SHP77 treated with DMSO at 0.1 percent for 48 hours (cell line): ENCODE measurements around the gene TAS2R30.
A peak's percentile ranks its signal among the peaks of the same experiment; 100 is the strongest.

Experiments
- DNase-seq: peaks from one replicate; lab custom pipeline; 2025; lab: John Stamatoyannopoulos, UW

Gene TAS2R30, protein sequence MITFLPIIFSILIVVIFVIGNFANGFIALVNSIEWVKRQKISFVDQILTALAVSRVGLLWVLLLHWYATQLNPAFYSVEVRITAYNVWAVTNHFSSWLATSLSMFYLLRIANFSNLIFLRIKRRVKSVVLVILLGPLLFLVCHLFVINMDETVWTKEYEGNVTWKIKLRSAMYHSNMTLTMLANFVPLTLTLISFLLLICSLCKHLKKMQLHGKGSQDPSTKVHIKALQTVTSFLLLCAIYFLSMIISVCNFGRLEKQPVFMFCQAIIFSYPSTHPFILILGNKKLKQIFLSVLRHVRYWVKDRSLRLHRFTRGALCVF

DNA sequence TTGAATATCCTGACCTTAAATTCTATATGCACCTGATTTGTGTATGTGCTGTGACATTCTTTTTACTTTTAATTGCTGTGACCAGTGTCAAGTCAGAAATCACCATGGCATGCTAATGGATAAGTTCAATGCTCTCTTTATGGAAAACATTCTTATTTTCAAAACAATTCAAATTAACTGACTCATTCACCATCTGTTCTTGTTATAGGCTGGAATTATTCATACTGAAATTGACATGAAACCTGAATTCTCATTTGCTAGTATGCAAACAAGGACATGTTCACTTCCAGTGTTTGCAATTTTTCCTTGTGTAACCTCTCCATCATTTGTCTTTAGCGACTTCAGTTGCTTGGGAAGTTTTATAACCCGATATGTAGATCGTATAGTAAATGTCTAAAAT lies at the start of gene TAS2R30:
TAS2R30 (minus strand) TSS at position 340 of the 400 bp plus-strand sequence. CDS start 400 bp downstream, outside the sequence.
- DNase-seq, result no peak

DNA sequence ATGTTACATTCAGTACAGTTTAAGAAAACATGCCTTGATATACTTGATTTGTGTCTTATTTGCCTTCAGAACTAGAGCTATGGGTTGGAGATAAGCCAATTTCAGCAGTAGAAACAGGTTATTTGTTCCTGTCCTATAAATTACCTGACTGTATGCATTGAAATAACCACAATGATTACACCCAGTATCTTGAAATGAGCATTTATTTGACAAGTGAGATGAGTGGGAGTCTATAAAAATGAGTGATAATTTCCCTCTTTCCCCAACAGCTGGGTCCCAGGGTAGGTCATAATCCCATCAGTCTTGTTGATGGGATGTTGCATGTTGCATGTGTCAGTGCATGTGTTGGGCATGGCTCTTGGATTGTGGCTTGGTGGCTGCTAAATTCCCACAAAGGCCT lies 48.6 kb upstream of the TAS2R30 start:
- no peak for DNase-seq

DNA sequence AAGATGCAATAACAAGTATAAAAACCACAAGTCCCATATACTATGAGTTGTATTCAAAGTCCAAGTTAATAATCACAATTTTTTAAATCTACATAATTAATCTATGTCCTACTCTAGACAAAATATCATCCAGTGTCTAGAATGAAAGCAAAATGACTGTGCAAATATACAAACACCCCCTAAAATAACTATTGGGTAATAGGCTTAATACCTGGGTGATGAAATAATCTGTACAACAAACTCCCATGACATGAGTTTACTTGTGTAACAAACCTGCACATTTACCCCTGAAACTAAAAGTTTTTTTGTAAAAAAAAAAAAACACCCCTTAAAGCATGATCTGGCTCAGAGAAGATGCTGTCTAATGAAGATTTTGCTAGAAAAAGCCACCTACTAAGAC lies 48.1 kb upstream of the TAS2R30 start:
- no peak for DNase-seq

DNA sequence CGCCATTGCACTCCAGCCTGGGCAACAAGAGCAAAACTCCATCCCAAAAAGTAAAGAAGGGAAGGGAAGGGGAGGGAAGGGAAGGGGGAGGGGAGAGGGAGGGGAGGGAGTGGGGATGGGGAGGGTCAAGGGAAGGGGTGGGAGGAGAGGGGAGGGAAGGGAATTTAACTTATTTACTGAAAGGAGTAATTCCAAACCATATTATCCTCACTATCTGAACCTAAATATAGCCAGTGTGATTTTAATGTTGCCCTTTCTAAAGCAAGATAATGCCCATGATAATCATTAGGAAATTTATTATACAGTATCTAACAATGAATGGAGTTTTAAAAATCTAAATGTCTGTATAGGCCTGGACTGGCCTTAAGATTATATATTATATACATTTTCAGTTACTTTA lies 43.8 kb upstream of the TAS2R30 start:
- DNase-seq, result no peak

DNA sequence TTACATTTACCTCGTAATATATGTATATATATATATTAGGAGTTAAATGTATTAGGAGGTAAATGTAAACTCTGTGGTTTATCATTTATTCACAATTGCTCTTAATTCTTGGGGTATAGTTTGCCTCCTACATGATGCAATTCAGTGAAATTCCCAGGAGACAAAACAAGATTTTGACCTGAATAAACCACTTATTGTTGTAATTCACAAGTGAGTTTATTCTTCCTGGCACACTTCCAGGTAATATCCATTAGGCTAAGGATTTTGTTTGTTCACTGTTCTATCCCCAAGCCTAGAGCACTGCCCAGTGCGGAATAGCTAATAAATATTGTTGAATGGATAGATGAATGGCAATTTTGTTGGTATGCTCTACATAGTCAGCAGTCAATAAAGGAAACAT lies 39.6 kb upstream of the TAS2R30 start:
- DNase-seq, result no peak

DNA sequence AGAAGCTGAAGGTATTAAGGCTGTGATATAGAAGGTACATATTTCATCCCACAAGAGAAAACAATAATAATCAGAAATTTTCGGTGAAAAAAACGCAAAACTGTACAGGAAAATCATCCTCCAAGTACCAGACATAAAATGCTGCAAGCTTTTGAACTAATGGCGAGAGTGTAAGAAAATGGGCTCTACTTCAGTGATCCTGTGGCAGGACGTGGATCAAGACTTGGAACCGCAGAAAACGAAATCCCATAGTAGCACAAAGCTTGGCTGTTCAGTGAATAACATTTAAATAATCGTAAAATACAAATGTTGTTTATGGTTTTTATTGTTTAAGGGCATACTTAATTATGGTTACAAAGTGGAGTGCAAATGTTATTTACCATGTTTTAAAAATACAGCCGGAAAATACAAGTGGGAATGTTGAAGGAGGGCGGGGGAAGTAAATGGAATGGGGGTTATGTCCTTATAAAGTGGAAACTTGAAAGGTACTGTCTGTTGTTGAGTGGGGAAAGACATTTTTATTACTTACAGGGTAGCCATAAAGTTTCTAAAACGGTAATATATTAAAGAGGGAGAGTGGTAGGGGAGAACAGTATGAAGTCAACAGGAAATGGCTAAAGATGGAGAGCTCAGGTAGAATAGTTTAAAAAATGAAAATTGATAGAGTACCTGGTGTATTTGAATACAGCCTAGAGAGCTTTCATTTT lies 37.7 kb upstream of the TAS2R30 start:
- no peak for DNase-seq

DNA sequence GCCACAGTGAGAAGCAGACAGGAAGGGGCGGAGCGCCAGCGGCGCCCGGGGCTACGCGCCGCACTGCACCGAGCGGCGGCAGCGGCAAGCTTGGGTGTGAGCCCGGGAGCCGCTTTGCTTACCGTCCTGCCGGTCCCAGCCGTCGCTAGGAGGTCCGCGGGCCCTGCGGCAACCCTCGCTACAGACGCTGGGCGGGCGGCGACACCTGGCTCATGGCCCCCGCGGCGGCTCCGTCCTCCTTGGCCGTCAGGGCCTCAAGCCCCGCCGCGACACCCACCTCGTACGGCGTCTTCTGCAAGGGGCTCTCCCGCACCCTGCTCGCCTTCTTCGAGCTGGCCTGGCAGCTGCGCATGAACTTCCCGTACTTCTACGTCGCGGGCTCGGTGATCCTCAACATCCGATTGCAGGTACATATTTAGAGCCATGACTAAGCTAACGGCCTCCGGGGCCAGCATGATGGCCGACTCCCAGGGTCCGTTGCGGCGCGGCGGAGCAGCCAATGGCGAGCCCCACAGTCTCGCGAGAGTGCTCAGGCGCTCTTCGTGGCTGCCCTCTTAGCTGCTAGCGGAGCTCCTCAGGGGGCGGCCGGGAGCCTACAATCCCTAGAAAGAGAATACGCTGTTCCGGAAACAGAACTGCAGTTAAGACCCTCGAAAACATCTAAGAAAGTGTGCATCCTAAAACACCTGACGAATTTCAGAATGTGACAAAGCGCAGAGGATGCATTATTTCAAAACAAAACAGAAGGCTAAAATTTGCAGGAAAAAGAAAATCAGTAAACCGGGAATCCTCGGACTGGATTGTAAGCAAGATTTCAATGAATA lies 36.9 kb upstream of the TAS2R30 start, which contains the start of gene SMIM10L1:
SMIM10L1 (plus strand) TSS at position 50 of the 824 bp plus-strand sequence; CDS start at position 213, 163 bp downstream.
- DNase-seq, result peak; percentile 30

DNA sequence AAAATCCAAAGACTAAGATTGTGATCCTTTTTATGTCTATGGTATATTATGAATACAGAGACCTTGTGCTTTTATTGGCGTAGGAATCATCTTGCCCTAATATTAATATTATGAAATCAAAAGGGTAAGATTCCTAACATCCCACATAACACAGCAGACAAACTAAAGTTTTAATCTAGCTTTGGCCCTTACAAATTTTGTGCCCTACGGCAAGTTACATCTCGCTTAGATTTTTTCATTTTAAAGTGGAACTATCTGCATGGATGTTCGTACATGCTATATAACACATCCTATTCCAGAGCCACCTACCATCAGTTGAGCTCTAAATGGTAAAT lies 36.3 kb upstream of the TAS2R30 start:
- DNase-seq, result no peak

DNA sequence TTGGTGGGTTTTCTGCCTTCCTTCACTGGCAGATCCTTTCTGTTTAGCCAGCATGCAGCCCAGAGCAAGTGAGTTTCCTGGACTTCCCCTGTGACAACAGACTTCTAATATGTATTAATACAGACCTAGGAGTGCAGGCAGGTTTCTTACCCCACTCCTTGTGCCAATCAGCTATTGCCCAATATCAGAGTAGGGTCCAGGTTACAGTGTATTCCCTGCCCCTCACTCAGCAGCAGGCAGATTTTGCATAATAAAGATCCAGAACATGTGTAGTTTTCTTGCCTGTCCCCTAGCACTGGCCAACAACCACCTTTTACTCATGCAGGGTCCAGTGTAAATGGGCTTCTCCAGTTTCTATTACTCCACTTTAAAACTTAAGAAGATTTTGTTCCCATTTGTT lies 31.9 kb upstream of the TAS2R30 start:
- no peak for DNase-seq

DNA sequence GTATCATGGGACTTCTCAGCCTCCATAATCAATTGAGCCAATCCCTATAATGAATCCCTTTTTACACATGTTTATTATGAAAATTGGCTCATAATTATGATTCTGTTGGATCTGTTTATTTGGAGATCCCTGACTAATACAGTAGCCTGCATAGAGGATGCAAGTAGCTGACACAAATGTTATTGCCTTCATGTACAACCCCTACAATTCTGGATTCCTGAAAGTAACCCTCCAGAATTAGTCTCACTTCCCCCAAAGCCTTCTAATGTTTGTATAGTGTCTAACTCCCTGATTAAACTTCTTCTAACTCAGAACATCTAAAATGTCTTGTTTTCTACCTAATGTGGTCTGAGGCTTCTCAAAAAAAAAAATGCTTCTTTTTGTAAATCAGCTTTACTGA lies 29.9 kb upstream of the TAS2R30 start:
- DNase-seq, result no peak

DNA sequence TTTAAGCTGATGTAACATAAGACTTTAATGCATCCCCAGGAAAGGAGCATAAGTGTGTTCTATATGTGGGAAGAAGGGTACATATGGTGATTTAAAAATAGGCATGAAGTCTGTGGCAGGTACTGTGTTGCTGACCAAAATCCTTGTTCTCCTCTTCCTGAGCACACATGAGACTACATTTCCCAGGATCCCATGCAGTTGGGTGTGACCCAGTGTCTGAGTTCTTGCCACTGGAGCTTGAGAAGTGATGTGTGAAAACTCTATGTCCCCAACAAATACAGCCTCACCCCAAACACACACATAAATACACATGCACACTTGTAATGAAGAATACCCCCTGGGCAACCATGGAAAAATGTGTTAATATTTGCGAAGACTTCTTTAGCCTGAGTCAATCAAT lies 28.1 kb upstream of the TAS2R30 start:
- DNase-seq, result no peak

DNA sequence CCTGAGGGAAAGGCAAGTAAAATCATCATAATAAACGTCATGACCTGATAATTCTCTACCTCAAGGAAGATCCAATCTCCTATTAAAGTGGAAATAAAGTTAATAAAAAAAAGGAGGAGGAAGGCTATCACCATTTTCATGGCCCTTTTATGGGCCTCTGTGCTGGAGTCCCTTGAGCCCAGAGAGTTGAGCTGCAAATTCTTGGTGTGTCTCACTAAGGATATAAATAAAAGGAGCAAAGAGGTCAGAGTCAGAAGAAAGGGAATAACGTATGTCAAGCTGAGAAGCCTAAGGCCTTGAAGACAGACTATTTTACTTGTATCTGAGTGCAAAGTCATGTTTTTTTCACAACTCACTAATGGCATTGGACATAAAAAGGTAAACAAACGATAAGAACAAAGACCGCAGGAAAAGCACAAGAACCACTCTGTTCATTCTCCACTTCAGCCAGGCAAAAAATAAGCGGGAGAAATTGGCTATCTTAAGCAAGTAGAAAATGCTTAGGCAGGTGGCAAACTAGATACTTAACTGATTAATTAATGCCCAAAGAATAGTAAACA lies 24.5 kb upstream of the TAS2R30 start:
- no peak for DNase-seq

DNA sequence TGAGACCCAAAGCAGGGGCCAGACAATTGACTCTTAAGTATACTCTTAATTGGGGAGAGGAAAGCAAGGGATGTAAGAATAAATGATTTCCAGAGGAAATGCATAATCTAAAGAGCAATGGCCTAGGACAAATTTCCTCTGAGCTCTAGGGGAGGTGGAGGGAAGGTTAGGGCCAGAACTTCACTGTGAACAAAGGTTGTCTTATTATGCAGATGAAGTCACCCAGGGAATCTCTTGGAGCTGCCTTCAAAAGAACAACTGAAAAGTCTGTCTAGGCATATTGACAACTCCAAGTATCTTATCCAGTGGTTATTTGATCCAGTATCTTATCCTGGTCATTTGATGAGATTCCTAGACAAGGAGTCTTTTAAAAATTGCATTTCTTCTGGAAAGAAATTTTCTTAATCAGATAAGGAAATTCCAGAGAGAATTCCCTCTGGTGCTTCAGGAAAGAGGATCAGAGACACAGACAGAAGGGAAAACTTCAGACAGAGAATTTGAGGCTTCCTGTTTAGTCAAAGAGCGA lies 20.0 kb upstream of the TAS2R30 start:
- no peak for DNase-seq

DNA sequence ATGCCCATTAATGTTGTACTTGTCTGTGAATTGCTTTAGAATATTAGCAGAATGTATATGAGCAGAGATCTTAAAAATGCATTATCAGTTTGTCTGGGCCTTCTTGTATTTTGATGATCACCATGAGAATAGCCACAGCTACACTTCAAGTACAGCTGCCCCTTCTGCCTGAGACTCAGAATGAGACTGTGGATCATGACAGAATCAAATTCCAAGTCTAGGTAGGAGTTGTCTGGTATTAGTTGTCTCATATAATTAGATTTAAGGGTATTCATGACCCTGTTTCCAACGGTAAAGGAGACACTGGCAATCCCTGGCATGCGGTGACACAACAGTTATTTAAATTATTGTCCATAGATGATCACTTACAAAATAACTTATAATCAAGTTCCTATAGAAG lies 18.3 kb upstream of the TAS2R30 start:
- no peak for DNase-seq

DNA sequence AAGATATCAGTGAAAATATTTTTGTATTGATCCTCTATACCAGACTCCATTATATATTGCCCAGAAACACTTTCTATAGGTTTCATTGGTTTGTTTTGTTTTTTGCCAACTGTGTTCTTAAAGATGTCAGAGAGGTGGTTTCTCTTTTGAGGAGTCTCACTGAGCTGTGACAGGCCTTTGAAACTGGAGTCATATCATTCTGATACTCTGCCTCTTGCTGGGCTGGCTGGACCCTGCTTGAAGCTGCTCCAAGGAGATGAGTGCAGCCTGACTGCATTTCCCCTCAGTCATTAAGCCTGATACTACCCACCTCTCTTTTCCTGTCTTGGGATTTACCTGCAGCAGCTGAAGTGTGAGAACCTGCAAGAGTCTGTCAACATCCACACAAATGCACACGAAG lies 16.4 kb upstream of the TAS2R30 start:
- DNase-seq, result no peak

DNA sequence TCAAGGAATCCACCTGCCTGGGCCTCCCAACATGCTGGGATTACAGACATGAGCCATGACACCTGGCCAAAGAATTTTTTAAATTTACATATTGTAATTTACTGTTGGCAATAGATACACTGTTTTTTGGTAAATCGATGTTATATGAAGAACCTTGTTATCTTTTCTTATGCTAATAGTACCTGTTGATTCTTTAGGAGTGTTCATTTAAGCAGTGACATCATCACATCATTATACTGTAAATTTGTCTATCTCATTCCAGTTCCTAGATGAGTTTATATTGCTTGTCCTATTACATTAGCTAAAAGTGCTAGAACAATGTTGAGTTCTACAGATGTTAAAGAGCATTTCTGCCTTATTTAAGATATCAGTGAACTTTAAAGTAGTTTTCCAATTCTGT lies 13.0 kb upstream of the TAS2R30 start:
- no peak for DNase-seq

DNA sequence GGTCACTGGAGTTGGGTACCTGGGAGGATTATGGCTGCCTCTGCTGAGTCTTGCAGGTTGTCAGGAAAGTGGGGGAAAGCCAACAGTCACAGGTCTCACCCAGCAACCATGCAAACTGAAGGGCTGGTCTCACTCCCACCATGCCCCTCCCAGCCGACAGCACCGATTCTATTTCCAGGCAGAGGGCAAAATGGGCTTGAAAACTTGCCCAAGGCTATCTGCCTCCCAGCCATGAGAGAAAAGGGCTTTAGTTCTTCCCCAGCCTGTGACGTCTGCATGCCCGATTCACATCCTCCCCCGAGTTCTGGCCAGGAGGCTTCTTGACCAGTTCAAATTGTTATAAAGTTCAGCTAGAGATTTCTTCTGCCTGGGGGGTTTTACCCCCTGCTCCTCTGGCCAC lies 9.9 kb upstream of the TAS2R30 start:
- no peak for DNase-seq

DNA sequence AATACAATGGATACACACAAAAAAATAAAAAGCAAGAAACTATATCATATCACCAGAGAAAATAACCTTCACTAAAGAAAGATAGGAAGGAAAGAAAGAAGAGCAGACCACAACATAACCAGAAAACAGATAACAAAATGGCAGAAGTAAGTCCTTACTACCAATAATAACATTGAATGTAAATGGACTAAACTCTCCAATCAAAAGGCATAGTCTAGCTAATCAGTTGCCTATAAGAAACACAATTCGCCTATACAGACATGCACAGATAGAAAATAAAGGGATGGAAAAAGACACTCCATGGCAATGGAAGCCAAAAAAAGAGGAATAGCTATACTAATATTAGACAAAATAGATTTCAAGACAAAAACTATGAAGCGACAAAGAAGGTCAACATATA lies 8.9 kb upstream of the TAS2R30 start:
- DNase-seq, result no peak

DNA sequence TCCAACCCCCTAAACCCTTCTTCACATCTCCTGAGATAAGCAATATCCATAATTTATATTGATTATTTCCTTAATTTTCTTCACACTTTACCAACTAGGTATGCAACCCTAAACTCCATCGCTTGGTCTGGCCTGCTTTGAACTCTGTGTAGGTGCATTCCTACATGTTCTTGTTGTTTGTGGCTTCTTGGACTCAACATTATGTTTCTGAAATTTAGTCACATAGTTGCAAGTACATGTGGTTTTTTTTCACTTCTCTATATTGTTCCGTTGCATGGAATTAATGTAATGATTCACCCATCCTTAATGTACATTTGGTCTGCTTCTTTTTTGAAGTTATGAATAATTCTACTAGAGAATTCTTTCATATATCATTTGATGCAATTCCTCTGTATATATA lies 1.6 kb upstream of the TAS2R30 start:
- DNase-seq, result no peak

DNA sequence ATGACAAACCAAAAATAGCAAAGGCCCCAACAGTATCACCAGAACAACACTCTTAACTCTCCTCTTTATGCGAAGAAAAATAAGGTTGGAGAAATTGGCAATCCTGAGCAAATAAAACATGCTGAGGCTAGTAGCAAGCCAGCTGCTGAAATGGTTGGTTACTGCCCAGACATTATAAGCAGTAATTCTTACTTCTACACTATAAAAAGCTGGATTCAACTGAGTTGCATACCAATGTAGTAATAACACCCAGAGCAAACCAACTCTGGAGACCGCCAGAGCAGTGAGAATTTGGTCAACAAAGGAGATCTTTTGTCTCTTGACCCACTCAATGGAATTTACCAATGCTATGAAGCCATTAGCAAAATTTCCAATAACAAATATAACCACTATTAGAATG lies 628 bp downstream of the TAS2R30 start:
- DNase-seq, result no peak

DNA sequence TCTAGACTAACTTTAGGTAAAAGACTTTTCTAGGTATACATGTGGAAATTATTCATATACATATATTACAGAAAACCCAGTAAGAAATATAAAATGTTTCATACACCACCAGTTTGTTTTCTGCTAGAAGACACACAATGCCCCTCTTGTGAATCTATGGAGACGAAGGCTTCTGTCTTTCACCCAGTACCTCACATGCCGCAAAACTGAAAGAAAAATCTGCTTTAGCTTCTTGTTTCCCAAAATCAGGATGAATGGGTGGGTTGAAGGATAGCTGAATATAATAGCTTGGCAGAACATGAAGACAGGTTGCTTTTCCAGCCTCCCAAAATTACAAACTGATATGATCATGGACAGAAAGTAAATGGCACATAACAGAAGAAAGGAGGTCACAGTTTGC lies 1.3 kb downstream of the TAS2R30 start:
- DNase-seq, result no peak

DNA sequence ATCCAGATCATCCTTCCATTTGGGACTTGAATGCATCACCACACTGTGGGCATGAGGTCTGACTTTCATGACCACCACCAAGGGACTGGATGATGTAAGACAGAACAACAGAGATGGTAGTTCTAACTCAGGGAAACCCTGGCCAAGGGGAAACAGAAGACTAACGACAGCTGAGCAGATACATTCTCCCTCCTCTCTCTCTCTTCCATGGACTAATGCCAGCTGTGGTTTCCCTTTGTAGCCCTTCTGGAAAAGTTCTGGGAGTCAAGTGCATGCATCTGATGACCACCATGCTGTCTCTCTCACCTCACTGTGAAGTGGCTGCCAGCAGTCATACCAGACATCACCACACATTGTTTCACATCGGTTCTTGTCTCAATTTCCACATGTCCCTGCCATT lies 3.4 kb downstream of the TAS2R30 start:
- no peak for DNase-seq
